Neuron (in vitro differentiated cells): ENCODE results near the gene MYO7B.

Experiments used
- H2AFZ ChIP-seq: one replicate; pipeline ENCODE4 v1.6.1; 2013; ENCODE audit warnings: low read depth, mild to moderate bottlenecking, inconsistent platforms, low read length, moderate library complexity
- H3K27me3 ChIP-seq: one replicate; pipeline ENCODE4 v1.6.1; 2013; ENCODE audit warnings: low read length; ENCODE audit not compliant: insufficient read depth
- H3K36me3 ChIP-seq: one replicate; pipeline ENCODE4 v1.6.1; 2013; ENCODE audit warnings: low read length; ENCODE audit not compliant: insufficient read depth
- H3K4me1 ChIP-seq: one replicate; pipeline ENCODE4 v1.6.1; 2013; ENCODE audit warnings: low read length; ENCODE audit not compliant: insufficient read depth
- H3K4me3 ChIP-seq: 2 replicates; pipeline ENCODE4 v1.5.1; 2013; ENCODE audit warnings: mild to moderate bottlenecking, low read length, moderate library complexity
- H3K9me3 ChIP-seq: one replicate; pipeline ENCODE4 v1.6.1; 2013; ENCODE audit warnings: low read length

Gene MYO7B

DNA sequence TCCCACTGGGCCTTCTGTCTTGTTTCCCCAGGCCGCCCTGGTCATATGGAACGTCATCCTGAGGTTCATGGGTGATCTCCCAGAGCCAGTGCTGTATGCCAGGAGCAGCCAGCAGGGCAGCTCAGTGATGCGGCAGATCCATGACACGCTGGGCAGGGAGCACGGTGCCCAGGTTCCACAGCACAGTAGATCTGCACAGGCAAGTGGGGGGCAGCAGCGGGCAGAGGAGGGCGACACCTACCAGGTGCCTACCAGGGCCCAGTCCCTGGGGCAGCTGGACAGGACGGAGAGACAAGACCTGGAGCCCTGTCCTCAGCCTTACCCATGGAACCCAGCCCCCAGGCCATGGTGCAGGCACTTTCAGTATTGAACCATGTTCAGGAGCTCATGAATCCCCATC lies 74.3 kb downstream of the MYO7B start:
- H3K36me3 ChIP-seq, result no peaks in the 10 kb centered on the region
- no peak overlapping the region for H3K4me3 ChIP-seq
- H3K27me3 ChIP-seq, result peaks cover 4% of the 10 kb centered on the region
- H3K9me3 ChIP-seq, result peaks cover 10% of the 10 kb centered on the region
- H2AFZ ChIP-seq, result no peak overlapping the region
- H3K4me1 ChIP-seq, result no peaks in the 10 kb centered on the region

- H3K9me3 ChIP-seq, result peaks cover 10% of the 10 kb centered on the region
- H3K27me3 ChIP-seq, result peaks cover 4% of the 10 kb centered on the region
- H3K4me1 ChIP-seq, result no peaks in the 10 kb centered on the region
- no peak overlapping the region for H2AFZ ChIP-seq
- no peaks in the 10 kb centered on the region for H3K36me3 ChIP-seq
- no peak overlapping the region for H3K4me3 ChIP-seq
Observed at GRCh38 chr2:127610561-127610960, 75.1 kb downstream of the MYO7B start.

DNA sequence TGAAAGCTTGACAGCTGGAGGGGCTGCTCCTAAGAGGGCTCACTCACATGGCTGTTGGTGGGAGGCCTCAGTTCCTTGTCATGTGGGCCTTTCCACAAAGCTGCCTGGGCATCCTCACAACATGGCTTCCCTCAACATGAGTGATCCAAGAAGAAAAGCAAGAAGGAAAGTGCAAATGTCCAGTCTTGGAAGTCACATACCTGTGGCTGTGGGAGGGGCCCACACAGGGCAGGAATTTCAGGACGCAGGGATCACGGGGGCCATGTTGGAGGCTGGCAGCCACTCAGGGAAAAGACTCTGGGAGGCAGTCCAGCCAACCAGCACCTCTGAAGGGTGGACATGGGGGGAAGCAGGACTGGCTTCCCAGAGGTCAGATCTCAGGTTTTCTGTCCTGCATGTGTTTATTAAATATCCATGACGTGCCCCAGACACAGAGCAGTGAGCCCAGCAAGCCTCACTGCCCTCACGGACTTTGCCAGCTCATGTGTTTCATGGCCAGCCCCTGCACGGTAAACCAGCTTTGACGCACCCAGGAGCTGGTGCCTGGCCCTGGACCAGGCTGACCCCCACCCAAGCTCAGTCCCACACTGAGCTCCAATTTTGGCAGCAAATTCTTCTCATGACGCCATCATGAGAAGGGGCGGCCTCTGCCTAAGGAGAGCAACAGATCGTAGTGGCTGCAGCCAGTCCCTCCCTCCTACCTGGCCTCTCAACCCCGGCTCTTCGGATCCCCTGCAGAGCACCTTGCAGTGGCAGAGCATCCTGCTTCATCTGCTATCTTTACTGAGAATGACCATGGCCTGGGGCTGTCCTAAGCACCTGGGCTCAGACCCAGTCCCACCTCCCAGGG lies 75.8 kb downstream of the MYO7B start:
- Histone ChIP-seq H3K9me3 (peaks cover 10% of the 10 kb centered on the region), H3K4me1 (no peaks in the 10 kb centered on the region), H2AFZ (no peak overlapping the region), H3K36me3 (no peaks in the 10 kb centered on the region), H3K27me3 (peaks cover 4% of the 10 kb centered on the region), H3K4me3 (no peak overlapping the region)

DNA sequence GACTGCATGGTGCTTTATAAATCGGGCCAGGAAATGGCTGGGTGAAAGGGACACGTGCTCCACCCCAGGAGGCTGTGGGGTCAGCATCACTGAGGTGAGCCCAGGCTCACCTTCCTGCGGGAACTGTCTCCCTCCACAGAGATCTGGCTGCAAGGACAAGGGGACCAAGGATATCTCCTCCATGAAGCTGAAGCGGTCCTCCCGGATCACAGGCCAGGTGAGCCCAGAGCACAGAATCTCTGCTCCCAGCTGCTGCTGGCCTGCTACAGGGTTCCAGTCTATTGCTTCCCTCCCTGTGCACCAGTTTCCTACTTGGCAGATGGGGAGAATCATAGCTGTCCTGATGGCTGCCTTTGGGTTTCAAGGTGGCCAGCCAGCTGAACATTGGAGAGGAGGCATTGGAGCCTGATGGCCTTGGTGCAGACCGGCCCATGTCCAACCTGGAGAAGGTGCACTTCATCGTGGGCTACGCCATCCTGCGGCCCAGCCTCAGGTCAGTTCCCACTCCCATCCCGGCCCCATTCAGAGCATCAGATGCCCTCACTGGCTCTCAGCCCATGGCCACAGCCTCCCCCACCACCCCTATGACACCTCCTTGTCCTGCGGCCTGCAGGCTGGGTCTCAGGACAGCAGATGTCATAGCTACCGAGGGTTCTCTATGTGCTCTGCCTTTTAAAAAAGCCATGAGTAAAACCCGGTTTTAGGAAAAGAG lies 76.8 kb downstream of the MYO7B start:
- Histone ChIP-seq H3K9me3 (peaks cover 10% of the 10 kb centered on the region), H3K4me1 (no peaks in the 10 kb centered on the region), H3K27me3 (peaks cover 4% of the 10 kb centered on the region), H2AFZ (no peak overlapping the region), H3K36me3 (no peaks in the 10 kb centered on the region), H3K4me3 (no peak overlapping the region)

DNA sequence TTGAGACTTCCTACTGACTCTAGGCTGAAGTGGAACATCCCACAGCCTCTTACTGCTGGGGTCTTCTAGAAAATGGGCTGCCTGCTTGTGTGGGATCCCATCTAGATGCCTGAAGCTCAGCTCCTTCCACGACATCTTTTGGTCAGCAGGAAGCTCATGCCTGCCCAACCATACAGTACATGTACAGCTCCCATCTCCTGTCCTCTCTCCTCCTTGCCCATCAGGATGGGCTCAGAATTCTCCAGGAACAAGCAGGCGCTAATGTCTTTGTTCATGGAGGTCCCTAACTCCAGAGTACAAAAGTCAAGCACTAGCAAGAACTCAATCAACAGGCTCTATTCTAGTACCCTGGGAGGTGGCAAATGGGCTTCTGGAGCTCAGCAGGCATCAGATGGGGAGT lies 78.8 kb downstream of the MYO7B start:
- Histone ChIP-seq H2AFZ (no peak overlapping the region), H3K9me3 (peaks cover 10% of the 10 kb centered on the region), H3K27me3 (peaks cover 4% of the 10 kb centered on the region), H3K36me3 (no peaks in the 10 kb centered on the region), H3K4me1 (no peaks in the 10 kb centered on the region), H3K4me3 (no peak overlapping the region)

- H3K36me3 ChIP-seq, result no peaks in the 10 kb centered on the region
- peaks cover 4% of the 10 kb centered on the region for H3K27me3 ChIP-seq
- H3K9me3 ChIP-seq, result peaks cover 10% of the 10 kb centered on the region
- no peak overlapping the region for H2AFZ ChIP-seq
- H3K4me1 ChIP-seq, result no peaks in the 10 kb centered on the region
- H3K4me3 ChIP-seq, result no peak overlapping the region
Observed at GRCh38 chr2:127614731-127615130, 79.2 kb downstream of the MYO7B start.

DNA sequence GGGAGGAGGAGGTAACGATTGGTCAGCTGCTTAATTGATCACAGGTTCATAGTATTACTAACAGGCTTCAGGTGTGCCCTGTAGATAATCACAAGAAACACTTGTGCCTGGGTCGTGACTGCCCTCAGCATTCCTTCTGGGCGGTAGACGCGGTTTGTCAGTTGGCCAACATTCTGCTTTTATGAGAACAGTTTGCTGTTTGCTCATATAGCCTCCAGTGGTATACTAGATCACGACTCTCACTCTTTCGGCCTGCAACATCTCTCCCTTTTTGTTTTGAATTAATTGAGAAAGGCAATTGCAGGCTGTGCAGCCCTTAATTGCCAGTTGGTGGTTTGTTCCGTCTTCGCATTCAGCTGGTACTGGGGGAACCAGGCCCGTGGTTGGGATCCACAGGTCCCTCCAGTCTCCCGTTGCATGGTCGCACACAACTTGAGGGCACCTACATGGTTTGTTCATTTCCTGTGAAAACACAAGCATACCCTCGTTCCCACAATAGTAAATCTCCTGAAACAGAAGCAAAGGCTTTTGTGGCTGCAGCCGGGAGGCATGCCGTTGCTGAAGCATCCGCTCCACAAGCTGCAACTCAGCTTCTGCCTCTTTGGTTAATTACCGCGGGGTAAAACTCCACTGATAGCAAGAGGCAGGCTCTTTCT lies 80.2 kb downstream of the MYO7B start:
- Histone ChIP-seq H3K4me1 (no peaks in the 10 kb centered on the region), H3K4me3 (no peak overlapping the region), H2AFZ (no peak overlapping the region), H3K27me3 (peaks cover 4% of the 10 kb centered on the region), H3K36me3 (no peaks in the 10 kb centered on the region), H3K9me3 (peaks cover 9% of the 10 kb centered on the region)

- no peaks in the 10 kb centered on the region for H3K4me1 ChIP-seq
- no peaks in the 10 kb centered on the region for H3K36me3 ChIP-seq
- H3K27me3 ChIP-seq, result no peaks in the 10 kb centered on the region
- no peak overlapping the region for H3K4me3 ChIP-seq
- peaks cover 4% of the 10 kb centered on the region for H3K9me3 ChIP-seq
- no peak overlapping the region for H2AFZ ChIP-seq
Observed at GRCh38 chr2:127618551-127619202, 83.2 kb downstream of the MYO7B start.

DNA sequence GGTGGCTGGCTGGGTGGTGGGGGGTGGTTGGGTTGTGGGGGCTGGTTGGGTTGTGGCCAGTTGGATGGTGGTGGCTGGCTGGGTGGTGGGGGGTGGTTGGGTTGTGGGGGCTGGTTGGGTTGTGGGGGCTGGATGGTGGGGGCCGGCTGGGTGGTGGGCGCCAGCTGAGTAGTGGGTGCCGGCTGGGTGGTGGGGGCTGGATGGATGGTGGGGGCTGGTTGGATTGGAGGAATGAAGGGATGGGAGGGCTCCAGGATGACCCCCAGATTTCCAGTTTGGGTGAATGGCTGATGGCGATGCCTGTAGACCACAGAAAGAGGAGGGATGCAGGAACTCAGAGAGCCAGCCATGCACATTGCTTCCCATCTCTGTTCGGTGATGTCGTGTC lies 83.7 kb downstream of the MYO7B start:
- Histone ChIP-seq H3K27me3 (no peaks in the 10 kb centered on the region), H2AFZ (no peak overlapping the region), H3K4me1 (no peaks in the 10 kb centered on the region), H3K4me3 (no peak overlapping the region), H3K36me3 (no peaks in the 10 kb centered on the region), H3K9me3 (no peaks in the 10 kb centered on the region)

- Histone ChIP-seq H3K27me3 (no peaks in the 10 kb centered on the region), H3K4me1 (no peaks in the 10 kb centered on the region), H2AFZ (no peak overlapping the region), H3K36me3 (no peaks in the 10 kb centered on the region), H3K9me3 (no peaks in the 10 kb centered on the region), H3K4me3 (no peak overlapping the region)
Observed at GRCh38 chr2:127619877-127620705, 84.6 kb downstream of the MYO7B start.

- Histone ChIP-seq H3K4me3 (no peak overlapping the region), H3K4me1 (no peaks in the 10 kb centered on the region), H3K27me3 (no peaks in the 10 kb centered on the region), H3K36me3 (no peaks in the 10 kb centered on the region), H2AFZ (no peak overlapping the region), H3K9me3 (no peaks in the 10 kb centered on the region)
Observed at GRCh38 chr2:127620866-127621265, 85.4 kb downstream of the MYO7B start.

DNA sequence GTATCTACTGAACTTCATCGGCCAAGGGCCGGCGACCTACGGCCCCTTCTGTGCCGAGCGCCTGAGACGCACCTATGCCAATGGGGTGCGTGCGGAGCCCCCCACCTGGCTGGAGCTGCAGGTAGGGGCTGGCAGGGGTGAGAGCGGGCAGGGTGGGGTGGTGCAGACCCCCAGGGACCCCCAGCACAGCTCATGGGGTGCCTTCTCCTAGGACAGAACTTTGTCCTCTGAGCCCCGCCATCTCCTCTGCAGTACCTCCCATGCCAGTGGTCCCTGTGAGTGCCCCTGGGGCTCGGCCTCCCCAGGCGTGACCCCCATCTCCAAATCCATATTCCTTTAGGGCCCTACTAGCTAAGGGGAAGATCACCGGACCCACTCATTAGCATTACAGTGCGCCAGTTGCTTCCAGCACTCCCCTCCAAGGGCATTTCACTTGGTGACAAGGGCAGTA lies 86.5 kb downstream of the MYO7B start:
- Histone ChIP-seq H3K4me1 (no peaks in the 10 kb centered on the region), H3K36me3 (no peaks in the 10 kb centered on the region), H2AFZ (no peak overlapping the region), H3K4me3 (no peak overlapping the region), H3K9me3 (no peaks in the 10 kb centered on the region), H3K27me3 (no peaks in the 10 kb centered on the region)
